DOHH2 (cell line): ENCODE results near the gene CREG2.

Experiments
- CTCF ChIP-seq: fragments of 200-600 bp; sonication (generic); IDR thresholded peaks from one replicate; pipeline ENCODE4 v1.5.1; 2014; ENCODE audit warnings: antibody characterized with exemption, mild to moderate bottlenecking, low read depth, low read length; ENCODE audit not compliant: poor library complexity, severe bottlenecking
- EZH2phosphoT487 ChIP-seq: fragments of 200-600 bp; sonication (generic); IDR thresholded peaks from 2 replicates; pipeline ENCODE4 v1.6.1; 2017; ENCODE audit warnings: borderline replicate concordance, mild to moderate bottlenecking, antibody characterized with exemption, low read length, moderate library complexity, mixed read lengths

GRCh38 chr2:101342625-101343008 is 44.7 kb downstream of the CREG2 start:
- TF ChIP-seq CTCF (no peak), EZH2phosphoT487 (no peak)
